ENCODE data around the gene ZNF439. TPM values are rescaled to one million over a fixed set of nuclear protein-coding genes. Genes with fewer than 3 reads are reported as not detected.

The ZNF439 gene
- total and polyA plus RNA-seq, 2 of the 13 experiments (the other 11 are each of a cell fraction or from before 2014, with no cell fraction given), result 2.9 to 4.9 TPM

GRCh38 chr19:11887611-11888531 is 39.3 kb downstream of the ZNF439 start, which contains the start of gene ZNF69 (continued):
- TF ChIP-seq ZNF142 (CRISPR knock-in tag; IDR thresholded peaks at IDR 0.05) (peak; percentile 65; the same call in 1 of the 2 replicates), SAFB2 (CRISPR knock-in tag; IDR thresholded peaks at IDR 0.05; ENCODE audit: borderline replicate concordance, low read depth) (peak; percentile 91; the same call in 1 of the 2 replicates), CHD2 (IDR thresholded peaks at IDR 0.05; ENCODE audit: low read depth, low read length) (no peak), DR1 (CRISPR knock-in tag; IDR thresholded peaks at IDR 0.05) (0 out of 2 replicates have a peak, but pooled peaks have one; percentile 44), THYN1 (CRISPR knock-in tag; IDR thresholded peaks at IDR 0.05; ENCODE audit: borderline replicate concordance, low read depth) (no peak; the same call in 1 of the 2 replicates), ZBTB10 (CRISPR knock-in tag; IDR thresholded peaks at IDR 0.05; ENCODE audit: borderline replicate concordance) (peak; percentile 98), KDM3A (CRISPR knock-in tag; IDR thresholded peaks at IDR 0.05; ENCODE audit: low read depth) (0 out of 2 replicates have a peak, but pooled peaks have one; percentile 22), ZNF768 (CRISPR knock-in tag; IDR thresholded peaks at IDR 0.05) (peak; percentile 62; the same call in 1 of the 2 replicates), DRAP1 (CRISPR knock-in tag; IDR thresholded peaks at IDR 0.05) (peak; percentile 92), ZNF280B (CRISPR knock-in tag; IDR thresholded peaks at IDR 0.05; ENCODE audit: borderline replicate concordance) (peak; percentile 91), NFYB (CRISPR knock-in tag; IDR thresholded peaks at IDR 0.05) (peak; percentile 86), ASH2L (IDR thresholded peaks at IDR 0.05; ENCODE audit: insufficient read length, low read depth, low read length) (peak; percentile 69), ZNF3 (CRISPR knock-in tag; IDR thresholded peaks at IDR 0.05) (no peak), MIER3 (CRISPR knock-in tag; IDR thresholded peaks at IDR 0.05; ENCODE audit: borderline replicate concordance) (peak; percentile 71), U2AF1 (optimal IDR thresholded peaks at IDR 0.05; ENCODE audit: low read depth, low read length) (peak; percentile 45)
- TF ChIP-seq, protein P1, sequence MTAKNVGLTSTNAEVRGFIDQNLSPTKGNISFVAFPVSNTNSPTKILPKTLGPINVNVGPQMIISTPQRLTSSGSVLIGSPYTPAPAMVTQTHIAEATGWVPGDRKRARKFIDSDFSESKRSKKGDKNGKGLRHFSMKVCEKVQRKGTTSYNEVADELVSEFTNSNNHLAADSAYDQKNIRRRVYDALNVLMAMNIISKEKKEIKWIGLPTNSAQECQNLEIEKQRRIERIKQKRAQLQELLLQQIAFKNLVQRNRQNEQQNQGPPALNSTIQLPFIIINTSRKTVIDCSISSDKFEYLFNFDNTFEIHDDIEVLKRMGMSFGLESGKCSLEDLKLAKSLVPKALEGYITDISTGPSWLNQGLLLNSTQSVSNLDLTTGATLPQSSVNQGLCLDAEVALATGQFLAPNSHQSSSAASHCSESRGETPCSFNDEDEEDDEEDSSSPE (CRISPR knock-in tag; IDR thresholded peaks at IDR 0.05), result peak; percentile 66
